ENCODE results near the gene USP10.
"Not testable (repeated sequence)": the region's sequence is repeated elsewhere in the genome, so short reads cannot be mapped to it uniquely, and the experiment has no call there.

USP10 gene

DNA sequence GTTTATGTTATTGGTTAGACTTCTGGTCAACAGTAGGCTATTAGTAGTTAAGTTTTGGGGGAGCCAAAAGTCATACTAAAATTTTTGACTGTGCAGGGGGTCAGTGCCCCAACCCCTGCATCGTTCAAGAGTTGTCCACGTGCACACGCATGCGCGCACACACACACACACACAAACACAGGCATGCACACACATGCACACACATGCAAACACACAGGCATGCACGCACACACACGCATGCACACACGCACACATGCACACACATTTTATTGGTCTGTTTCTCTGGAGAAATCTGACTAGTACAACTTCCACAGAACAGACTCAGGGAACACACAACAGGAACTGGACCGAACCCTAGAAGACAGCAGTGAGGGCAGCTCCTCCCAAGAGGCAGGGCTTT is 24.4 kb upstream of the USP10 start:
- no peak for DNase-seq

DNA sequence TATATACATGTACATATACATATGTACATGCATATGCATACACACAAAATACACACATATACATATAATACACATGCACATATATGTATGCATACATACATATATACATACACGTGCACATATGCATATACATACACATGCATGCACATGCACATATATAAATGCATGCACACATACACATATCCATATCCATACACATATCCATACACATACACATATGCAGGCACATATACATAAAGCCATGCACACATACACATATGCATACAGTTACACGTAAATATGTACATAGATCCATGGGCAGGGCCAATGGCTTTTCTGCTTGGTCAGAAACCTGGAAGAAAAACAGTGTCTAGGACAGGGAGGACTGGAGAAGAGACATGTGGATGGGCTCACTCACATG is 23.9 kb upstream of the USP10 start:
- no peak for DNase-seq

DNA sequence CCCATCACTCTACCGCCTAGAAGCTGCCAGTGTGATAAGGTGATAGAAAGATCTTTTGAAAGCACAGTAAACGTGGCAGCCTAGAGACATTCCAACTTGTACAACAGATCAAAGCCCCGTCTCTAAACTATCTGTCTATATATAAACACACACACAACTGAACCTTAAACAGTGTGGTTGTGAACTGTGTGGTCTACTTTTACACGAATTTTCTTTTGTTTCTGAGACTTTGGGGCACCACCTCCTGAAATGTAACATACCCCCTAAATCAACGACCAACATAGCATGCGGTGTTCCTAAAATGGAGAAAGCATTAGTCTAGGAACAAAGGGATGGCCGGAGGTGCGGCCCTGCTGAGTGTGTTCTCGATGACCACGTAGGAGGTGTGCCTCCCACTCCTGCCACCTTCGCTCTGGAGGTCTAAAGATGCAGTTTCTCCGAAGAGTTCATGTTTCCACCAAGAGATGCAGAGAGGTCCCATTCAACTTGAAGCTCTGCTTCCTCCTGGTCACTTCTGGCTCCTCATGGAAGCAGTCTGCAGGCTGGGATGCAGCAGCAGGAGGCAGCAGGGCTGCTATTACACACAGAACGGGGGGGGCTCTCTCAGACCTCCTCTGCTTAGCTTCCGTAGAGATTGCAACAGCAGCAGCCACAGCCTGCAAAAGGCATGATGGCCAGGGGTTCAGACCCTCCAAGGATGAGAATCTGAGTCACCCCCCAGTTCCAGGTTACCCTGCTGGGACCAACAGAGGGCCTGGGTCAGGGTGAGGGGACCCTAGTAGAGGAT is 22.6 kb upstream of the USP10 start:
- no peak for DNase-seq

GRCh38 chr16:84677849-84678248 is 22.0 kb upstream of the USP10 start:
- DNase-seq = no peak

GRCh38 chr16:84678541-84678940 is 21.3 kb upstream of the USP10 start:
- no peak for DNase-seq

DNA sequence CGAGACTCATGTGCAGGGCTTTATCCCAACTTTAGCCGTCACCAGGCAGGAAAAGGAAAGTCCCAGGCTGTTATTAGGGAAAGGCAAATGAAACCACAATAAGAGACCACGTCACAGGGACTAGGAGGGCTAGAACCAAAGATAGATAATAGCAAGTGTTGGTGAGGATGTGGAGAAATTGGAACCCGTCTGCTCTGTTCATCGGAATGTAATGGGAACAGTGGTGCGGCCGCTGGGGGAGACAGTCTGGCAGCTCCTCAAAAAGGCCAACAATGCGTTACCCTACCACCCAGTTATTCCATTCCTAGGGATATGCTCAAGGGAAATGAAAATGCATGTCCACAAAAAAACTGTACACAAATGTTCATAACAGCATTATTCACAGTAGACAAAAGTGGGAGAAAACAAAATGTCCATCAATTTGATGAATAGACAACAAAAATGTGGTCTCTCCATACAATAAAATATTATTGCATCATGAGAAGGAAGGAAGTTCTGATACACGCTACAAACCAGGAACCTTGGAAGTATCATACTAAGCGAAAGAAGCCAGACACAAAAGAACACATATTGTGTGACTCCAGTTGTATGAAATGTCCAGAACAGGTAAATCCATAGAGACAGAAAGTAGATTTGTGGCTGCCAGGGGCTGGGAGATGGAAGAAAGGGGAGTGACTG is 19.5 kb upstream of the USP10 start:
- no peak for DNase-seq

GRCh38 chr16:84680843-84681629 is 18.8 kb upstream of the USP10 start:
- DNase-seq = no peak

- DNase-seq = no peak
These were observed 15.9 kb upstream of the USP10 start for GRCh38 chr16:84683691-84684591.

DNA sequence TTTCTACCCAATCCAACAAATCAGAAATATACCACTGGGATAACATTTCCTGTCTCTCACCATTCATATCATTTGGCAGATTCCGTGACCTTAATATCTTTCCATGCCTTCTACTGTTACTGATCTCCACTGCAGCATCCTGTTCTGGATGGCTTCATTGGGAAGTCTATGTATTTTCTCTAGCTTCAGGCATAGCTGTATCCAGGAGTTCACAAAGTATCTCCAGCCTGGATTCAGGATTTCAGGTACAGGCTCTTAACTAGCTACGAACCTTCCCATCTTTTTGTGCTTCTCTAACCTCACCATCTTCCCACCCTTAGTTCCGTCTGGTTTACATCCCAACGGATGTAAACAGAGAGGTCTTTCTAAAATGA is 15.2 kb upstream of the USP10 start:
- no peak for DNase-seq

DNA sequence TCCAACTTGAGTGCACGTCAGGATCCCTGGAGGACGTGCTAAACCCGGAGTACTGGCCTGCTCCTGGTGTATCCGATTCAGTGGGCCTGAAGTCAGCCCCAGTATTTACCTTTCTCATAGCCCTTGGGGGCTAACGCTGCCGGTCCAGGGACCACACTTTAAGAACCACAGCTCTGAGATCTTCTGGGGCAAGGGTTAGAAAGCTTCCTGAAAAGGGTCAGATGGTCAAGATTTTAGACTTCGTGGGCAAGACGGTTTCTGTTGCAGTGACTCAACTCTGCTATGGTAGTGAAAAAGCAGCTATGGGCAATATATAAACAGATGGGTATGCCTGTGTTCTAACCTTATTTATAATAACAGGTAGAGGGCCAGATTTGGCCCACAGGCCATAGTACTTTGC is 14.6 kb upstream of the USP10 start:
- no peak for DNase-seq

- DNase-seq = no peak
These were observed 13.0 kb upstream of the USP10 start for GRCh38 chr16:84686707-84687298.

- DNase-seq = no peak
These were observed 12.1 kb upstream of the USP10 start for GRCh38 chr16:84687715-84688114.

GRCh38 chr16:84688163-84688562 is 11.6 kb upstream of the USP10 start:
- not testable (repeated sequence) for DNase-seq

DNA sequence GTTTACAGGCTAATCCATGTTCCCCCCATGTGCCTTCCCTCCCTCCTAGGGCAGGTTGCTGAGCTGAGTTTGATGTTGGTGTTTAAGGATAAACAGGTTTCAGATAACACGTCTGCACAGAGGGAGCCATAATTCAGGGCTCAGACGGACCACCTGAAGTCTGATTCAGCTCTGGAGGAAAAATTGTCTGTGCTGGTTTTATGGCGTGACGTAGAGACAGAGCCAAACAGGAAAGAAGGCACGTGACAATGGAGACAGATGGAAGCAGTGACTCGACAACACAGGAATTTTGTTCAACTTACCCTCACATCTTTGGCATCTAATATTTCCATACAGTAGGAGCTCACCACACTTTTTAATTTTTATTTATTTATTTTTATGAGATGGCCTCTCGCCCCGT is 10.7 kb upstream of the USP10 start:
- no peak for DNase-seq

GRCh38 chr16:84690088-84690819 is 9.5 kb upstream of the USP10 start:
- no peak for DNase-seq

GRCh38 chr16:84692451-84693214 is 7.2 kb upstream of the USP10 start:
- DNase-seq = no peak

- not testable (repeated sequence) for DNase-seq
These were observed 5.9 kb upstream of the USP10 start for GRCh38 chr16:84693869-84694268.

DNA sequence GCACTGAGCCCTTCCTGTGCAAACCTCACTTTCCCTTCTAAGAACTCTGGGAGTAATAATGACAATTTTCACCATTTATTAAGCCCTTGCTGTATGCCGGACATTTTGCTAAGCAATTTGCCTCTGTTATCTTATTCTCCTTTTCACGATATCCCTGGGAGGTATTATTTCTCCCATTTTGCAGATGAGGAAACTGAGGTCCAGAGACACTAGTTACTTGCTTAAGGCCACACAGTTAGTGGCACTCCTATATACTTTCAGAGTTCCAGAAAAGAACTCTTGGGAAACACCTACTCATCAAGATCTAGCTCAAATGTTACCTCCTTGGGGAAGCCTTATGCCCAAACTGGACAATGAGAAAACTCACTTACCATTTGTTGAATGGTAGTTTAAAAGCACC is 4.8 kb upstream of the USP10 start:
- DNase-seq = no peak

DNA sequence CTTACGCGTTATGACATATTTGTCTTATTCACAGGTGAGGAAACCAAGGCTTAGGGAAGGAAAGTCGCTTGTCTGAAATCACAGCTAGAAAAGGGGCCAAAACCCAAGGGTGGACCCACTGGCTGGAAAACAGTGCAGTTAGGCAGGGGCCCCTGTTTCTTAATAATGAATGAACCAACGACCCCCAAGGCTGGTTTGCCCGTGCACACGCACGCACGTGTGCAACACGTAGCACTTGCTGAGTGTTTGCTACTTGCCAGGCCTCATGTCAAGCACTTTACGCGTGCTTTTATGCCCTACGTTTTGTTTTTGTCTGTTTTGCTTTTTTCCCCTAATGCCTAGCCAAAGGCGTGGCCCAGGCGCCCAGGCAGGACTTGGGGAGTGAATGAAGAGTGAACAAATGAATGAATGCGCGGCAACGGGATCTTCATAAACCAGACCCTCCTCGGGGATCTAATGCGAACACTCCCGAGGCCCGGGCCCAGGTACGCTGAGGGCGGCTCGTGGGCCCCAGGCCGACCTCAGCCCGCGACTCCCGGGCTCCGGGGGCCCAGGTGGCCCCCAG is 571 bp upstream of the USP10 start:
- no peak for DNase-seq
